Measurements from ENCODE around the gene SEMA3D.

The SEMA3D gene

GRCh38 chr7:85079434-85079833 is 107.4 kb downstream of the SEMA3D start:
- no peak for DNase-seq (ENCODE audit: low read depth)

DNA sequence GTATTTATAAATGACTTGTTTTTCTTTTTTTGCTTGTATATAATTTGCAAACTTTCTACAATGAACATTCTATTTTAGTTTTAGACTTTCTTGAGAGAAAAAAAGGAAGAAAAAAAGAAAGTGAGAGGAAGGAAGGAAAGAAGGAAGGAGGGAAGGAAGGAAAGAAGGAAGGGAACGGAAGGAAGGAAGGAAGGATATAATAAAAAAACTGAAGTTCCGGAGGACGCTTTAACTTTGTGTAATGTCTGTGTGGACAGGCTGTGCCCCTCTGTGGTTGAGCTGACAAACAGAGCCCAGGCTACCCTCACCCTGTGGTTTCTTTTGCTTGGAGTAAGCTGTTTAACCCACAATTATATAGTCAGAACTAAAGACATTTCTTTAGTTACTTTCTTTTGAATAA is 108.7 kb downstream of the SEMA3D start:
- DNase-seq (ENCODE audit: low read depth), result no peak

DNA sequence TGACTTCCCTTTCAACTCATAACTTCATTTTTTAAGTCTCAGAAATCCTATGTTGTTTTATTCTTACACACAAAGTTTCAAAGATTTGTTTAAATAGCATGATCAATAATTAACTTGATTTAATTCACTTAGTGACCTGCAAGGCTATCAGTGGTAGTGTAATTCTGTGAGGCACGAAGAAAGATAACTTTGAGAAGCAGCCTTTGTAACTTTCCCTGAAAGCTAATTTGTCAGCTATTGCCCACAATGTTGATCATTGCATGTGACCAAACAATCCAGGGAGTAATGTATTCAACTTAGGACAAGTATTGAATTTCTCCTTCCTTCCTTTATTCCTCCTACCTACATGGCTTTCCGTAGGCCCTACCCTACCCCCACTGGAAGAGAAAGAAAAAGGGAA is 111.0 kb downstream of the SEMA3D start:
- DNase-seq (ENCODE audit: low read depth), result no peak

- no peak for DNase-seq (ENCODE audit: low read depth)
Observed at GRCh38 chr7:85074992-85075391, 111.9 kb downstream of the SEMA3D start.

DNA sequence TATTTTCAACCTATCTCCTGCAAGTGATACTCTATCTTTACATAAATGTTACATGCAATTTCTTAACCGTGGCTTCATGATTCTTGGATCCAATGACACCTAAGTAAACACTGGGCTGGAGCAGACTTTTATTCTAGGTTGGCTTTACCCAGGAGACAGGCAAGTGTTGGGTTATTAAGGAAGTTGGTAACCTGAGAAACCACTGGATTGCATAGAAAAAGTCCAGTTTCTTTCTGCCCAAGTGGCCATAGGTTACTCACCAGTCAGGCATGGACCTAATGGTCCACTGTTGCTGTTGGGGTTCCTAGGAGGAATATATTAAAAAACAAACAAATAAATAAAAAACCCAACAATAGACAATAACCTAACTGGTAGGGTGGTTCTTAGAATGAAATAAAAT is 112.8 kb downstream of the SEMA3D start:
- no peak for DNase-seq (ENCODE audit: low read depth)

DNA sequence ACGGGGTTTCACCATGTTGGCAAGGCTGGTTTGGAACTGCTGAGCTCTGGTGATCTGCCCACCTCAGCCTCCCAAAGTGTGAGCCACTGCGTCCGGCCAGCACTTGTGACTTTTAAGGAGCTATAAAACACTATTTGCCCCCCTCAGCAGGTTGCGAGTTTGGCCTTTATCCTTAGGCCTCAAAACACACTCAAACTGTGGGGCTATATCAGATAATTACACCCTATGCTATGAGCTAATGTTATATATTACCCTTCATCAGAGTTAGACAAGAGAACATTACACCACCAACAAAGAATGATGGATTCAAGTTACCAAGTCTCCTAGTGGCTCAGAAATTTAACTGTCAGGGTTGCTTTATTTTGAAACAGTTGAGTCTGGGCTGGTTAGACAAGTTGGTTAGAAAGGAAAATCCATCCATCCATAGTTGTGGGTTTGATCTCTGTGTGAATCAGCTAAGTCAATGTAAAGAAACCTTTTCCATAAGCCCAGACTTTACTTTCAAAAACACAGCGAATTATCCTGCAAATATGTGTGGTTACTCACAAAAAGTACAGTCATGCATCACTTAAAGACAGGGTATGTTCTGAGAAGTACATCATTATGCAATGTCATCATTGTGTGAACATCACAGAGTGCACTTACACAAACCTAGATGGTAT is 115.8 kb downstream of the SEMA3D start:
- DNase-seq (ENCODE audit: low read depth), result peak; percentile 73

- peak; percentile 74 for DNase-seq (ENCODE audit: low read depth)
Observed at GRCh38 chr7:85068799-85069198, 118.1 kb downstream of the SEMA3D start.

DNA sequence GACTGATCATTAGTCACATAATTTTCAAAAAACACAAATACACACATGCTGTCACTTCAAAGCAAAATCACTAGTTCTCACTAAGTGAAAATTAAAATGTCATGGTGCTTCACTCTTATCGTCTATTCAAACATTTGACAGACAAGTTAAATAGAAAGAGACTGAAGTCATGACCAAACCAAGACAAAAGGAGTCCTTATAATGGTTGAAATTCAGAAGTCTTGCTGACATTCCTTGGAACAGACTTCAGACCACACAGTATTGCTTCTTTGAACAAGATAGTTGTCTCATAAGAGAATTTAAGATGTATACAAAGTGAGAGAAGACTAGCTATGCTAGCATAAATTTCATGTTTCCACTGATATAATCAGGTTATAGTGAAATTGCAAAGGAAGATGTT is 119.5 kb downstream of the SEMA3D start:
- DNase-seq (ENCODE audit: low read depth), result no peak

DNA sequence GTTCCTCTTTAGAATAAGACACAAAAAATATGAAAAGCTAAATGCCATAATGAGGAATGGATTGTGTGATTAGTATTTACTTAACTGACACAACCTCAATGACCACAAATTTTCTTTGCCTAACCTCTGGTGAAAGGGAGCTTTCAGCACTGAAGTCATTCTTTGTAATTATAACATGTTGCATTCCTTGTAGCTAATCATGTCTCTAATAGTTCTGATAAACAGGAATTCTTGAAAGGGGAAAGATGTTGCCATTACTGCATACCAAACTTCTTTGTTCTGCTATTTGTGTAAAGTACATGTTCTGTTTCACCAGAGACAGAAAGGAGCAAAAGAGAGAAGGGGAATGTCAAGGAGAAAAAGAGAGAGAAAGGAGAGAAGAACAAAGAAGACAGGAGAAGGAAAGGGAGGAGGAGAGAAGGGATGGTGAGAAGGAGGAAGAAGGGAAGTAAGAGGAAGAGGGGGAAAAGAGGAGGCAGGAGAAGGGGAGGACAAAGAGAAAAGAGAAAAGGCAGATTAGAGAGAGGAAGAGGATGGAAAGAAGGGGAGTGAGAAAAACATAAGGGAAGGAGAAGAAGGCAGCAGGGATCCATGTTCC is 120.9 kb downstream of the SEMA3D start:
- DNase-seq (ENCODE audit: low read depth), result peak; percentile 66

- no peak for DNase-seq (ENCODE audit: low read depth)
Observed at GRCh38 chr7:85065306-85065705, 121.5 kb downstream of the SEMA3D start.

- DNase-seq (ENCODE audit: low read depth), result no peak
Observed at GRCh38 chr7:85062651-85063050, 124.2 kb downstream of the SEMA3D start.

DNA sequence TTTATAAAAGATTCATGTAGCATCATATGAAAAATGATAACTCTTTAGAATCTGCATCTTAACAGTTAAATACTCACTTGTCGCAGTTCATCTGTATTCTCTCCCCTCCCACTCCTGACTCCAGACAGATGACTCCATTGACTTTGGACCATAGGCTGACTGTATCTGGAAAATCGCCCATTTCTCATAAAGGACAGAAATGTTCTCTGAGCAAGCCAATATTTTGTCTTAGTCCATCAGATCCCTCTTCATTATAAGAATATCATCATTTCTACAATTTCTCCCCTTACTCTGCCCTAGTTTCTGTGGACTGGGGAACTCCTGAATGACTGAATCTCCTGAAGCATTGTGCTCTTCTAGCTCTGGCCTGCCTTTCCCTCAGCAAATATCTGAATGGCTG is 125.4 kb downstream of the SEMA3D start:
- no peak for DNase-seq (ENCODE audit: low read depth)

- DNase-seq (ENCODE audit: low read depth), result no peak
Observed at GRCh38 chr7:85060696-85061095, 126.2 kb downstream of the SEMA3D start.

GRCh38 chr7:85055906-85056305 is 130.9 kb downstream of the SEMA3D start:
- no peak for DNase-seq (ENCODE audit: low read depth)

DNA sequence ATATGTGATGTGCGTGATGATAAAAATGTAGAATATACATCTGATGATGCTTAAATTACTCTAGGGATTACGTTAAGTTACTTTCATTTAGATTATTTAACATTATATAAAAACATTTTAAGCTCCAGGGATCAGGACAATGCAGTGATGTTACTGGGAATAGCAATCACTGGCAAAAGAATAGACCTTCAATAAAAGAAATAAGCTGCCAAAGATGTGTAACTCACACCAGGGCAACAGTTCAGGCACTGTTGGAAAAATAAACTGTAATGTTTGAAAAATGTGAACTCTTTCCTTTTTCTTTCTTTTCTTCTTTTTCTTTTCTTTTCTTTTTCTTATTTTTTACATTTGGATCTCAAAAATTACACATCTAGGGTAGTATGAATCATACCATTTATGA is 131.7 kb downstream of the SEMA3D start:
- no peak for DNase-seq (ENCODE audit: low read depth)

DNA sequence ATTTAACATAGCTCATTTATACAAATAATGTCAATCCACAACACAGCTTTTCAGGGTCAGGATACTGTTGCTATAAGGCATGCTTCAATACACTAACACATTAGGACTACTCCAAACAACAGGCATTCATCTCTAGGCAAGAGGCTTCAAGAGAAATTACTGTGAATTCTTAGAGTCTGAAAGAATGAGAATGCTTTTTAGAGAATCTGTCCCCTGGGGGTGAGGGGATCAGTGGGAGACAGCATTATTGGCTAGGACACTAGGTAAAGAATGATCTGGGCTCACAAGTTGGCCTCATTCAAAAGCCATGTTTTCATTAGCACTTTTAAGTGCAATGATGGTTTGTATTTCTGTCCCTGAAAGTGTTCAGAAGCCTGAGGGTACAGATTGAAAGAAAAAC is 132.6 kb downstream of the SEMA3D start:
- no peak for DNase-seq (ENCODE audit: low read depth)

- no peak for DNase-seq (ENCODE audit: low read depth)
Observed at GRCh38 chr7:85052894-85053293, 134.0 kb downstream of the SEMA3D start.

GRCh38 chr7:85052056-85052737 is 134.7 kb downstream of the SEMA3D start:
- no peak for DNase-seq (ENCODE audit: low read depth)

DNA sequence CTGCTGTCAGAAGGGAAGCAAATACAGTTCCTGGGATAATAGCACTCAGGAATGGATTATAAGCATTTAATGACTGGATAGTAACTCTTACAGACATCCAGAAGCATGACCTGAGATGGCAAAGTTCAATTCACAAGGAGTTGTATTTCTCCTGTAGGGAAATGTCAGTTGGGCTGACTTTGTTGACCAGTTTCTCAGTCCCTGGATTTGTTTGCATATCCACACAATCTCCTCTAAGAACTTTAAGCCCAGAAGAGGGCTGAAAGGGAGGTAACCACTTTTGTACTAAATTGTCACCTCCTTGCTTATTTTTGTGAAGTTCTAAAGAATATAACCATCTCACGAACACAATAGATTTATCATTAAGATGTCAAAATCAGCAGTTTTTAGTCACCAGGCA is 140.3 kb downstream of the SEMA3D start:
- DNase-seq (ENCODE audit: low read depth), result no peak

DNA sequence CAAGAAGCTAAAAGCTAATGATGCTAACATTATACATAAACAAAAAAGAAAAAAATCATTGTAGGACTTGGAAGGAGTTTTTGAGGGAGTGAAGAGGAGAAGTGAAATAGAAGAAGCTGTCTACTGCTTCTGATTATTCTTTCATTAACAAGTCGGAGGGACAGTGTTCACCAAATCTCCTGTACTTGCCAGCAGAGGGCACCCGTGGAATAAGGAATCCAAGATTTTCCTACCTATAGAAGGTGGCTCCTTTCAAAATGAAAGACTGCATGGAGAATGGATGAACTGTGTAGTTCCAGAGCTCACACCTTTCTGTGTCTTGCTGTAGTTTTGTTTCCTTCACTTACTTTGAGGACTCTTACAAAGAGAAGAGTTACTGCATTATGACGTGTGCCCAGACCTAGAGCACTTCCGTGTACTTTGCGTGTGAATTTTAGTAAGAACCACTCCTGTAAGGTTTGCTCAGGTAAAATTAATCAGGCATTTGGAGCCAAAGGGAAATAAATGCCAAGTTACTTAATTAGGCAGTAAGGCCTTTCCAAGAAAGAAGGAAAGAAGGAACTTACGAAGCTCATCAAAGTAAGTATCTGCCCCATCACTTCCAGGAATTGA is 145.1 kb downstream of the SEMA3D start:
- peak; percentile 58 for DNase-seq (ENCODE audit: low read depth)

DNA sequence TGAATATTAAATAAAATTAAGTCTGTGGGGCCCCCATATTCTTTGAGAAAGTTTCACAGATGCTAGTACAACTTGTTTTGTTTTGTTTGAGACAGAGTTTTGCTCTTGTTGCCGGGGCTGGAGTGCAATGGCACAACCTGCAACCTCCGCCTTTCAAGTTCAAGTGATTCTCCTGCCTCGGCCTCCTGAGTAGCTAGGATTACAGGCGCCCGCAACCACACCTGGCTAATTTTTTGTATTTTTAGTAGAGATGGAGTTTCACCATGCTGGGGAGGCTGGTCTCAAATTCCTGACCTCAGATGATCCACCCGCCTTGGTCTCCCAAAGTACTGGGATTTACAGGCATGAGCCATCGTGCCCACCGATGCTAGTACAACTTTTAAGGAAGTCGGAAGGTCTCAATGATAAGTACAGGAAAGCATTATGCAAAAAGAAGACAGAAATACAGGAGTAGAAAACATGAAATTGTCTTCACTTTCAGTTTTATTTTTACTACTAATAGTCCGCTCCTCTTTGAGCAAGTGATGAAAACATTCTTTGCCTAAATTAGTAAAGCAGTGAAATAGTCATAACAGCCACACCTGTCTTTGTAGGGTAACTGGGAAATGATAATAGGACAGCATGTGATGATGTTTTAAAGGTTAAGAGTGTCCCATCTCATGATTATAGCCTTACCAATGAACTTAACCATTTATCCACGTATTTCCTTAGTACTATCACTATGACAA is 147.5 kb downstream of the SEMA3D start:
- DNase-seq (ENCODE audit: low read depth), result no peak

DNA sequence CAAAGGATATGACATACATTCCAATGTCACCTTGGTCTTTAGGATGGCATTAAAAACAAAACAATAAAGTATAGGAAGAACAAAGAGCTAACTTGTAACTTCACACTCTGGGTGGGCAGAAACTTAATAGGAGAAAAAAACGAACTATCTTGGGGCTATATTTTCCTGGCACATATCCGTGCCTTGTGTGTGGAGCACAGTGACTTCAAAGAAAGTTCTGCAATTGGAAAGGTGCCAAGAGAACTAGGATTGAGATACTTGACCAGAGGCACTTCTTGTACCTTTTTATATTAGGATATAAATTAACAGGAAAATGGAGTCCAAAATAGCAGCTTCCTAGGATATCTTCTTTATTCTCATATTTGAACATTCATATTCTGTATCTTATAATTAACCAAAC is 148.4 kb downstream of the SEMA3D start:
- DNase-seq (ENCODE audit: low read depth), result no peak

- no peak for DNase-seq (ENCODE audit: low read depth)
Observed at GRCh38 chr7:85033263-85033662, 153.6 kb downstream of the SEMA3D start.

All from amniotic epithelial cell (primary cell).